Right lobe of liver (tissue), 4 donors: ENCODE measurements around the gene SYPL2.

Experiments used
- CTCF ChIP-seq, 4 donors: fragments of 200-600 bp in 3 of 4; fragments of 450-650 bp in 1 of 4; IDR thresholded peaks; one replicate each; pipeline versions ENCODE4 v1.5.1 to v1.8.0; 2016 to 2022; ENCODE audit warnings: antibody characterized with exemption in 4 of 4, mild to moderate bottlenecking in 2 of 4
- POLR2A ChIP-seq: fragments of 450-650 bp; IDR thresholded peaks from one replicate; pipeline ENCODE4 v1.6.1; 2017; ENCODE audit warnings: antibody characterized with exemption, mild to moderate bottlenecking
- donor health status: DM: no; HTN: no; CAD: no.
- donor health status: DM: no; HTN: no; CAD: no.
- donor health status: DM: no; HTN: yes; CAD: no.

GRCh38 chr1:109434484-109434883 lies 31.9 kb upstream of the SYPL2 start:
- TF ChIP-seq CTCF (IDR thresholded peaks at IDR 0.05) = no peak
- TF ChIP-seq POLR2A = no peak
